Muscle of leg (tissue), 11 donors: Measurements from ENCODE around the gene MSL3. TPM values are rescaled to one million over a fixed set of nuclear protein-coding genes. Genes with fewer than 3 reads are reported as not detected.

Source experiments
- DNase-seq: peaks from one replicate; pipeline ENCODE4 v3.0.0; 2013
- H3K27ac ChIP-seq: one replicate; pipeline ENCODE4 v1.5.1; 2013; ENCODE audit warnings: mild to moderate bottlenecking, low read length, control low read depth
- H3K27me3 ChIP-seq: one replicate; pipeline ENCODE4 v1.6.1; 2013; ENCODE audit warnings: low read length; ENCODE audit not compliant: control insufficient read depth, insufficient read depth
- H3K36me3 ChIP-seq: one replicate; pipeline ENCODE4 v1.6.1; 2013; ENCODE audit warnings: low read length; ENCODE audit not compliant: control insufficient read depth, insufficient read depth
- H3K4me1 ChIP-seq: one replicate; pipeline ENCODE4 v1.6.1; 2013; ENCODE audit warnings: low read length; ENCODE audit not compliant: control insufficient read depth, insufficient read depth
- H3K4me3 ChIP-seq: one replicate; pipeline ENCODE4 v1.5.1; 2013; ENCODE audit warnings: low read length, control low read depth
- H3K9me3 ChIP-seq: replicated peaks from 2 replicates; pipeline ENCODE4 v1.6.1; 2013; ENCODE audit warnings: low read depth, low read length; ENCODE audit not compliant: control insufficient read depth
- WGBS: methylation state at CpG from one replicate; pipeline ENCODE4 v1.1.5; 2013; ENCODE audit warnings: missing lambda C conversion rate; ENCODE audit not compliant: insufficient coverage; 5-methylcytosine and 5-hydroxymethylcytosine counted together
- polyA plus RNA-seq, 8 donors: library from polyadenylated mRNA; unstranded; fragments of 120-200 nt; gene quantifications; one replicate each; pipeline versions ENCODE4 v1.2.1 to v1.2.3, GENCODE V29; 2013; ENCODE audit warnings: inconsistent platforms in 1 of 8, low replicate concordance in 1 of 8; ENCODE audit not compliant: insufficient read length in 8 of 8, insufficient read depth in 1 of 8
- total RNA-seq: library from RNA; stranded (reverse); fragments of 120-200 nt; gene quantifications from one replicate; pipeline ENCODE4 v1.2.4, GENCODE V29; 2013

MSL3 gene
- total and polyA plus RNA-seq, 9 donors: 17.4 to 32.1 (median 23.0) TPM

- no peak for DNase-seq
- no peaks in the 10 kb centered on the region for H3K4me1 ChIP-seq
- no peak overlapping the region for H3K4me3 ChIP-seq
- peaks cover 14% of the 10 kb centered on the region for H3K27me3 ChIP-seq
- H3K27ac ChIP-seq: no peak overlapping the region
- no peaks in the 10 kb centered on the region for H3K9me3 ChIP-seq
- 50% methylated on average over 2 of the region's 4 CpGs for WGBS
- peaks cover 3% of the 10 kb centered on the region for H3K36me3 ChIP-seq
Measured at GRCh38 chrX:11778230-11778629, 20.2 kb downstream of the MSL3 start.

- no peak for DNase-seq
- H3K27ac ChIP-seq: no peak overlapping the region
- H3K9me3 ChIP-seq: no peaks in the 10 kb centered on the region
- H3K4me3 ChIP-seq: no peak overlapping the region
- no peaks in the 10 kb centered on the region for H3K4me1 ChIP-seq
- WGBS: 83% methylated on average over 1 of the region's 2 CpGs
- H3K27me3 ChIP-seq: peaks cover 16% of the 10 kb centered on the region
- no peaks in the 10 kb centered on the region for H3K36me3 ChIP-seq
Measured at GRCh38 chrX:11781133-11781532, 23.1 kb downstream of the MSL3 start.

- Histone ChIP-seq H3K4me3 (no peak overlapping the region), H3K36me3 (no peaks in the 10 kb centered on the region), H3K4me1 (no peaks in the 10 kb centered on the region), H3K9me3 (no peaks in the 10 kb centered on the region), H3K27me3 (peaks cover 16% of the 10 kb centered on the region), H3K27ac (no peak overlapping the region)
- WGBS: 60% methylated on average over 1 of the region's 3 CpGs
- no peak for DNase-seq
Measured at GRCh38 chrX:11781734-11782370, 23.8 kb downstream of the MSL3 start.

GRCh38 chrX:11784543-11784942, 26.5 kb downstream of the MSL3 start:
- H3K9me3 ChIP-seq: no peaks in the 10 kb centered on the region
- no peaks in the 10 kb centered on the region for H3K36me3 ChIP-seq
- DNase-seq: no peak
- WGBS: no CpG with 5 or more reads among the region's 1 CpG
- H3K27me3 ChIP-seq: peaks cover 20% of the 10 kb centered on the region
- H3K4me3 ChIP-seq: no peak overlapping the region
- no peaks in the 10 kb centered on the region for H3K4me1 ChIP-seq
- H3K27ac ChIP-seq: no peak overlapping the region

GRCh38 chrX:11786862-11787261, 28.8 kb downstream of the MSL3 start:
- H3K36me3 ChIP-seq: no peaks in the 10 kb centered on the region
- DNase-seq: no peak
- H3K4me3 ChIP-seq: no peak overlapping the region
- no peaks in the 10 kb centered on the region for H3K4me1 ChIP-seq
- H3K27ac ChIP-seq: no peak overlapping the region
- H3K27me3 ChIP-seq: peaks cover 13% of the 10 kb centered on the region
- H3K9me3 ChIP-seq: no peaks in the 10 kb centered on the region
- 100% methylated on average over 1 of the region's 5 CpGs for WGBS

GRCh38 chrX:11787564-11787963, 29.5 kb downstream of the MSL3 start:
- 17% methylated on average over 18 of the region's 18 CpGs for WGBS
- Histone ChIP-seq H3K27me3 (peaks cover 12% of the 10 kb centered on the region), H3K4me3 (no peak overlapping the region), H3K27ac (no peak overlapping the region), H3K9me3 (no peaks in the 10 kb centered on the region), H3K36me3 (no peaks in the 10 kb centered on the region), H3K4me1 (no peaks in the 10 kb centered on the region)
- DNase-seq: peak; percentile 68

GRCh38 chrX:11789809-11790208, 31.8 kb downstream of the MSL3 start:
- H3K27me3 ChIP-seq: peaks cover 13% of the 10 kb centered on the region
- no peaks in the 10 kb centered on the region for H3K36me3 ChIP-seq
- H3K4me3 ChIP-seq: no peak overlapping the region
- WGBS: no CpG with 5 or more reads among the region's 1 CpG
- no peak for DNase-seq
- H3K4me1 ChIP-seq: no peaks in the 10 kb centered on the region
- H3K9me3 ChIP-seq: no peaks in the 10 kb centered on the region
- H3K27ac ChIP-seq: no peak overlapping the region

- no peak for DNase-seq
- H3K4me3 ChIP-seq: no peak overlapping the region
- no peak overlapping the region for H3K27ac ChIP-seq
- no peaks in the 10 kb centered on the region for H3K4me1 ChIP-seq
- H3K9me3 ChIP-seq: no peaks in the 10 kb centered on the region
- no peaks in the 10 kb centered on the region for H3K36me3 ChIP-seq
- H3K27me3 ChIP-seq: peaks cover 11% of the 10 kb centered on the region
Measured at GRCh38 chrX:11791090-11791489, 33.1 kb downstream of the MSL3 start.

- Histone ChIP-seq H3K27me3 (peaks cover 11% of the 10 kb centered on the region), H3K4me3 (no peak overlapping the region), H3K27ac (no peak overlapping the region), H3K9me3 (no peaks in the 10 kb centered on the region), H3K36me3 (no peaks in the 10 kb centered on the region), H3K4me1 (no peaks in the 10 kb centered on the region)
- no CpG with 5 or more reads among the region's 1 CpG for WGBS
- DNase-seq: no peak
Measured at GRCh38 chrX:11791537-11791936, 33.5 kb downstream of the MSL3 start.

GRCh38 chrX:11792461-11793421, 34.7 kb downstream of the MSL3 start:
- Histone ChIP-seq H3K36me3 (no peaks in the 10 kb centered on the region), H3K4me1 (no peaks in the 10 kb centered on the region), H3K4me3 (no peak overlapping the region), H3K9me3 (no peaks in the 10 kb centered on the region), H3K27ac (no peak overlapping the region), H3K27me3 (peaks cover 7% of the 10 kb centered on the region)
- DNase-seq: no peak
- 41% methylated on average over 7 of the region's 8 CpGs for WGBS
